Choroid plexus epithelial cell (primary cell): Measurements from ENCODE around the gene GRAMD4.

ENCODE experiments used
- DNase-seq: peaks from one replicate; pipeline ENCODE4 v3.0.0-alpha.2; 2010; ENCODE audit warnings: low read depth
- H3K4me3 ChIP-seq: 2 replicates; pipeline ENCODE4 v1.5.1; 2011; ENCODE audit warnings: low read depth, mild to moderate bottlenecking, control low read depth, low read length, moderate library complexity
- CTCF ChIP-seq: conservative IDR thresholded peaks from 2 replicates; pipeline ENCODE4 v1.5.1; 2011; ENCODE audit warnings: low read depth, mild to moderate bottlenecking, control low read depth, inconsistent platforms, low read length, moderate library complexity

The GRAMD4 gene

GRCh38 chr22:46584081-46584921 is 35.9 kb upstream of the GRAMD4 start:
- peak; percentile 63 for DNase-seq
- peak overlapping the region; percentile 8 for H3K4me3 ChIP-seq
- TF ChIP-seq CTCF: no peak

GRCh38 chr22:46585340-46586122 is 34.7 kb upstream of the GRAMD4 start:
- TF ChIP-seq CTCF: no peak
- no peak for DNase-seq
- no peak overlapping the region for H3K4me3 ChIP-seq

- no peak overlapping the region for H3K4me3 ChIP-seq
- no peak for DNase-seq
- TF ChIP-seq CTCF: no peak
Measured at GRCh38 chr22:46586123-46586519, 34.1 kb upstream of the GRAMD4 start.

- no peak overlapping the region for H3K4me3 ChIP-seq
- TF ChIP-seq CTCF: no peak
- DNase-seq: no peak
Measured at GRCh38 chr22:46586531-46587011, 33.6 kb upstream of the GRAMD4 start.

GRCh38 chr22:46587061-46587460 is 33.1 kb upstream of the GRAMD4 start:
- DNase-seq: no peak
- no peak for TF ChIP-seq CTCF
- H3K4me3 ChIP-seq: no peak overlapping the region

- no peak for DNase-seq
- H3K4me3 ChIP-seq: no peak overlapping the region
- no peak for TF ChIP-seq CTCF
Measured at GRCh38 chr22:46587492-46588278, 32.5 kb upstream of the GRAMD4 start.
